HepG2 (cell line): ENCODE data around the gene KIF22. TPM values are rescaled to one million over a fixed set of nuclear protein-coding genes. Genes with fewer than 3 reads are reported as not detected.

ENCODE experiments used
- ARID4A ChIP-seq: sonication (generic); formaldehyde crosslinking; IDR thresholded peaks from 2 replicates; pipeline ENCODE4 v1.5.0; 2020; ENCODE audit warnings: mild to moderate bottlenecking, missing genetic modification reagents, borderline replicate concordance
- ATF7-NPFF ChIP-seq: sonication (generic); formaldehyde crosslinking; IDR thresholded peaks from 2 replicates; pipeline ENCODE4 v1.8.1; 2023; ENCODE audit warnings: mild to moderate bottlenecking, low read depth, missing genetic modification reagents, moderate library complexity
- GATAD1 ChIP-seq: IDR thresholded peaks from 2 replicates; pipeline ENCODE4 v1.6.1; 2016; ENCODE audit warnings: missing genetic modification reagents, missing compliant biosample characterization
- HOXA7 ChIP-seq: sonication (generic); formaldehyde crosslinking; IDR thresholded peaks from 2 replicates; pipeline ENCODE4 v1.8.1; 2022; ENCODE audit warnings: mild to moderate bottlenecking, missing genetic modification reagents, moderate library complexity
- IKZF4 ChIP-seq: sonication (generic); formaldehyde crosslinking; IDR thresholded peaks from 2 replicates; pipeline ENCODE4 v1.5.1; 2020; ENCODE audit warnings: borderline replicate concordance, mild to moderate bottlenecking, low read depth, missing genetic modification reagents; ENCODE audit errors: not compliant biosample characterization
- JUND ChIP-seq: sonication (generic); formaldehyde crosslinking; IDR thresholded peaks from 2 replicates; pipeline ENCODE4 v1.8.0; 2022; ENCODE audit warnings: mild to moderate bottlenecking, missing genetic modification reagents
- KDM1A ChIP-seq: IDR thresholded peaks from 2 replicates; pipeline ENCODE4 v1.6.1; 2016; ENCODE audit warnings: missing compliant biosample characterization
- NBN ChIP-seq: fragments of 450-650 bp; conservative IDR thresholded peaks from 2 replicates; pipeline ENCODE4 v1.6.1; 2017
- NFKBIZ ChIP-seq: IDR thresholded peaks from 2 replicates; pipeline ENCODE4 v1.6.1; 2018; ENCODE audit warnings: missing genetic modification reagents, missing compliant biosample characterization
- NFYB ChIP-seq: sonication (generic); formaldehyde crosslinking; IDR thresholded peaks from 2 replicates; pipeline ENCODE4 v1.4.0; 2020; ENCODE audit warnings: missing genetic modification reagents
- NONO ChIP-seq, 2 experiments: fragments of 450-650 bp in 1 of 2; sonication (generic) in 1 of 2; formaldehyde crosslinking in 1 of 2; IDR thresholded peaks in 1 of 2; conservative IDR thresholded peaks in 1 of 2; 2 replicates each; pipeline versions ENCODE4 v1.6.1 to v1.8.0; 2017 to 2022; ENCODE audit warnings: mild to moderate bottlenecking in 1 of 2, missing genetic modification reagents in 1 of 2, moderate library complexity in 1 of 2
- PHF5A ChIP-seq: IDR thresholded peaks from one replicate; pipeline ENCODE4 v1.6.1; 2018; ENCODE audit warnings: low read depth, missing genetic modification reagents; ENCODE audit not compliant: unreplicated experiment
- SSRP1 ChIP-seq: IDR thresholded peaks from 2 replicates; pipeline ENCODE4 v1.6.1; 2016; ENCODE audit warnings: control low read depth
- ZBED4 ChIP-seq: sonication (generic); formaldehyde crosslinking; IDR thresholded peaks from 2 replicates; pipeline ENCODE4 v1.4.0; 2020; ENCODE audit warnings: missing genetic modification reagents, borderline replicate concordance
- ZBTB1 ChIP-seq: sonication (generic); formaldehyde crosslinking; IDR thresholded peaks from 2 replicates; pipeline ENCODE4 v1.4.0; 2020; ENCODE audit warnings: missing genetic modification reagents, borderline replicate concordance
- ZBTB10 ChIP-seq: sonication (generic); formaldehyde crosslinking; IDR thresholded peaks from 2 replicates; pipeline ENCODE4 v1.4.0; 2020; ENCODE audit warnings: missing genetic modification reagents, borderline replicate concordance
- ZBTB7A ChIP-seq: sonication (generic); formaldehyde crosslinking; IDR thresholded peaks from 2 replicates; pipeline ENCODE4 v1.8.0; 2022; ENCODE audit warnings: mild to moderate bottlenecking, missing genetic modification reagents
- ZNF101 ChIP-seq: sonication (generic); formaldehyde crosslinking; IDR thresholded peaks from 2 replicates; pipeline ENCODE4 v1.4.0; 2020; ENCODE audit warnings: mild to moderate bottlenecking, low read depth, missing genetic modification reagents, borderline replicate concordance
- ZNF335 ChIP-seq: sonication (generic); formaldehyde crosslinking; IDR thresholded peaks from 2 replicates; pipeline ENCODE4 v1.4.0; 2020; ENCODE audit warnings: missing genetic modification reagents
- ZNF34 ChIP-seq: sonication (generic); formaldehyde crosslinking; IDR thresholded peaks from 2 replicates; pipeline ENCODE4 v1.4.0; 2020; ENCODE audit warnings: mild to moderate bottlenecking, missing genetic modification reagents, borderline replicate concordance
- polyA plus RNA-seq, 8 experiments: library from polyadenylated mRNA; depleted of rRNA in 3 of 8; stranded (reverse) in 7 of 8; unstranded in 1 of 8; fragments of >200 nt; fragmentation: Illumina TruSeq in 4 of 8; extraction: Trizol in 4 of 8; gene quantifications; 2 replicates each; pipeline versions ENCODE4 v1.2.1 to v1.2.3, GENCODE V29; 2011 to 2016; ENCODE audit warnings: low read depth in 4 of 8, missing spikeins in 1 of 8, mixed read lengths in 1 of 8; ENCODE audit not compliant: insufficient read depth in 1 of 8
- total RNA-seq, 5 experiments: library from RNA; depleted of rRNA; stranded (reverse); fragments of >200 nt; fragmentation: Illumina TruSeq; extraction: Trizol; gene quantifications; 2 replicates each; pipeline ENCODE4 v1.2.3, GENCODE V29; 2016; ENCODE audit warnings: low read depth in 1 of 5

KIF22 gene
- total and polyA plus RNA-seq, 2 of the 13 experiments (the other 11 are each of a cell fraction or from before 2014, with no cell fraction given): 95.8 to 118 TPM

GRCh38 chr16:29784901-29785500 is 5.5 kb upstream of the KIF22 start (continued):
- TF ChIP-seq ZBED4 (CRISPR knock-in tag) (0 out of 2 replicates have a peak, but pooled peaks have one; percentile 37), KDM1A (no peak), NFKBIZ (CRISPR knock-in tag) (0 out of 2 replicates have a peak, but pooled peaks have one; percentile 30), ARID4A (CRISPR knock-in tag) (peak; percentile 49; the same call in 1 of the 2 replicates), PHF5A (CRISPR knock-in tag) (no peak), HOXA7 (CRISPR knock-in tag) (no peak), NONO (IDR thresholded peaks at IDR 0.05) (no peak), NONO (CRISPR knock-in tag; conservative IDR thresholded peaks at IDR 0.05) (no peak), SSRP1 (CRISPR knock-in tag) (peak; percentile 87), ZNF34 (CRISPR knock-in tag) (no peak), JUND (CRISPR knock-in tag) (no peak), IKZF4 (CRISPR knock-in tag) (peak; percentile 82), ZBTB10 (no peak), ZBTB7A (CRISPR knock-in tag) (no peak), NBN (no peak), ATF7-NPFF (CRISPR knock-in tag) (no peak), ZNF335 (CRISPR knock-in tag) (no peak), ZNF101 (CRISPR knock-in tag) (no peak), GATAD1 (peak; percentile 47), ZBTB1 (no peak), NFYB (no peak)
